Osteocyte (in vitro differentiated cells): Measurements from ENCODE around the gene ARSI. TPM values are rescaled to one million over a fixed set of nuclear protein-coding genes. Genes with fewer than 3 reads are reported as not detected.

Experiments used
- DNase-seq: peaks from one replicate; pipeline ENCODE4 v3.0.0; 2021; ENCODE audit warnings: mixed read lengths; ENCODE audit not compliant: unreplicated experiment; ENCODE audit errors: extremely low spot score
- H3K27ac Mint-ChIP-seq: one replicate; pipeline ENCODE4 v1.8.0; 2021; ENCODE audit warnings: mild to moderate bottlenecking, mixed read lengths; ENCODE audit not compliant: unreplicated experiment
- H3K27me3 Mint-ChIP-seq: one replicate; pipeline ENCODE4 v1.8.0; 2021; ENCODE audit warnings: mixed read lengths; ENCODE audit not compliant: unreplicated experiment
- H3K36me3 Mint-ChIP-seq: one replicate; pipeline ENCODE4 v1.8.0; 2021; ENCODE audit warnings: mixed read lengths; ENCODE audit not compliant: unreplicated experiment
- H3K4me1 Mint-ChIP-seq: one replicate; pipeline ENCODE4 v1.8.0; 2021; ENCODE audit warnings: mixed read lengths; ENCODE audit not compliant: unreplicated experiment
- H3K4me3 Mint-ChIP-seq: one replicate; pipeline ENCODE4 v1.8.0; 2021; ENCODE audit warnings: mild to moderate bottlenecking, moderate library complexity, mixed read lengths; ENCODE audit not compliant: unreplicated experiment
- H3K9me3 Mint-ChIP-seq: one replicate; pipeline ENCODE4 v1.8.0; 2021; ENCODE audit warnings: mixed read lengths; ENCODE audit not compliant: unreplicated experiment
- CTCF ChIP-seq: fragments of 200-600 bp; sonication (generic); IDR thresholded peaks from 2 replicates; pipeline ENCODE4 v1.5.0; 2021; ENCODE audit warnings: antibody characterized with exemption, mild to moderate bottlenecking, moderate library complexity
- total RNA-seq: library from RNA; stranded (reverse); gene quantifications from 2 replicates; pipeline ENCODE4 v1.2.1, GENCODE V29; 2021

The ARSI gene
- total RNA-seq, 1 donor from 2014 or later, result 0.51 TPM

- Mint-ChIP-seq H3K4me1 (peaks cover 13% of the 10 kb centered on the region), H3K9me3 (no peaks in the 10 kb centered on the region), H3K4me3 (no peak overlapping the region), H3K36me3 (no peaks in the 10 kb centered on the region), H3K27me3 (no peaks in the 10 kb centered on the region), H3K27ac (no peak overlapping the region)
- no peak for TF ChIP-seq CTCF
- no peak for DNase-seq
These were observed 8.1 kb downstream of the ARSI start for GRCh38 chr5:150294551-150295071.

- H3K4me1 Mint-ChIP-seq, result peaks cover 13% of the 10 kb centered on the region
These were observed 9.4 kb downstream of the ARSI start for GRCh38 chr5:150293091-150293941.

GRCh38 chr5:150291388-150292385 is 11.0 kb downstream of the ARSI start:
- TF ChIP-seq CTCF, result no peak
- H3K27me3 Mint-ChIP-seq, result no peaks in the 10 kb centered on the region
- H3K4me1 Mint-ChIP-seq, result peaks cover 13% of the 10 kb centered on the region
- no peak overlapping the region for H3K27ac Mint-ChIP-seq
- H3K36me3 Mint-ChIP-seq, result no peaks in the 10 kb centered on the region
- DNase-seq, result no peak
- no peaks in the 10 kb centered on the region for H3K9me3 Mint-ChIP-seq
- no peak overlapping the region for H3K4me3 Mint-ChIP-seq

More at GRCh38 chr5:150293091-150293941, 9.4 kb downstream of the ARSI start:
- Mint-ChIP-seq H3K27ac (no peak overlapping the region), H3K36me3 (no peaks in the 10 kb centered on the region), H3K4me3 (no peak overlapping the region), H3K27me3 (no peaks in the 10 kb centered on the region), H3K9me3 (no peaks in the 10 kb centered on the region)
- DNase-seq, result no peak
- no peak for TF ChIP-seq CTCF

GRCh38 chr5:150289551-150290390 is 12.9 kb downstream of the ARSI start, which contains the start of gene CAMK2A:
Gene CAMK2A (minus strand): TSS chr5:150289773. CDS start chr5:150289625, 148 bp downstream.
- H3K27me3 Mint-ChIP-seq, result peaks cover 3% of the 10 kb centered on the region
- no peaks in the 10 kb centered on the region for H3K36me3 Mint-ChIP-seq
- no peak within 1 kb of the TSS for H3K27ac Mint-ChIP-seq
- peaks cover 4% of the 10 kb centered on the region for H3K4me1 Mint-ChIP-seq
- H3K4me3 Mint-ChIP-seq, result no peak within 1 kb of the TSS
- DNase-seq, result no peak
- H3K9me3 Mint-ChIP-seq, result no peaks in the 10 kb centered on the region
- no peak for TF ChIP-seq CTCF
